Effector memory CD4-positive, alpha-beta T cell (primary cell): Measurements from ENCODE around the gene TSPEAR.

Source experiments
- DNase-seq, 3 donors: peaks; one replicate each; pipeline ENCODE4 v3.0.0-alpha.2; 2020
- H3K27ac ChIP-seq: 2 replicates; pipeline ENCODE4 v1.7.0; 2013; ENCODE audit warnings: mild to moderate bottlenecking, low read length, moderate library complexity; ENCODE audit not compliant: insufficient read depth, poor library complexity, severe bottlenecking
- H3K27me3 ChIP-seq: replicated peaks from 2 replicates; pipeline ENCODE4 v1.7.0; 2013; ENCODE audit warnings: mild to moderate bottlenecking, low read length; ENCODE audit not compliant: insufficient read depth, control insufficient read depth, poor library complexity, severe bottlenecking
- H3K36me3 ChIP-seq: 2 replicates; pipeline ENCODE4 v1.7.0; 2013; ENCODE audit warnings: mild to moderate bottlenecking, low read length, moderate library complexity; ENCODE audit not compliant: control insufficient read depth, insufficient read depth
- H3K4me1 ChIP-seq: 2 replicates; pipeline ENCODE4 v1.7.0; 2013; ENCODE audit warnings: low read length, mild to moderate bottlenecking; ENCODE audit not compliant: control insufficient read depth, insufficient read depth, poor library complexity, severe bottlenecking
- H3K4me3 ChIP-seq: 2 replicates; pipeline ENCODE4 v1.7.0; 2013; ENCODE audit warnings: low read length, low read depth, mild to moderate bottlenecking; ENCODE audit not compliant: insufficient read depth, poor library complexity, severe bottlenecking
- H3K9me3 ChIP-seq: 2 replicates; pipeline ENCODE4 v1.7.0; 2013; ENCODE audit warnings: mild to moderate bottlenecking, low read length, moderate library complexity; ENCODE audit not compliant: control insufficient read depth

TSPEAR gene

GRCh38 chr21:44512496-44513388, 198.6 kb downstream of the TSPEAR start:
- no peaks in the 10 kb centered on the region for H3K36me3 ChIP-seq
- H3K4me3 ChIP-seq, result no peak overlapping the region
- no peaks in the 10 kb centered on the region for H3K9me3 ChIP-seq
- H3K4me1 ChIP-seq, result peaks cover 9% of the 10 kb centered on the region
- H3K27ac ChIP-seq, result no peak overlapping the region
- DNase-seq, result no peak
- no peaks in the 10 kb centered on the region for H3K27me3 ChIP-seq

- DNase-seq, result no peak
- Histone ChIP-seq H3K4me1 (peaks cover 9% of the 10 kb centered on the region), H3K36me3 (no peaks in the 10 kb centered on the region), H3K27me3 (no peaks in the 10 kb centered on the region), H3K4me3 (no peak overlapping the region), H3K27ac (no peak overlapping the region), H3K9me3 (no peaks in the 10 kb centered on the region)
These were observed 199.5 kb downstream of the TSPEAR start for GRCh38 chr21:44511938-44512275.

GRCh38 chr21:44511219-44511937, 200.0 kb downstream of the TSPEAR start:
- H3K4me1 ChIP-seq, result peaks cover 9% of the 10 kb centered on the region
- H3K9me3 ChIP-seq, result no peaks in the 10 kb centered on the region
- no peaks in the 10 kb centered on the region for H3K27me3 ChIP-seq
- no peak for DNase-seq
- no peaks in the 10 kb centered on the region for H3K36me3 ChIP-seq
- no peak overlapping the region for H3K4me3 ChIP-seq
- H3K27ac ChIP-seq, result no peak overlapping the region

- no peaks in the 10 kb centered on the region for H3K36me3 ChIP-seq
- H3K4me1 ChIP-seq, result peaks cover 9% of the 10 kb centered on the region
- H3K9me3 ChIP-seq, result no peaks in the 10 kb centered on the region
- H3K27ac ChIP-seq, result no peak overlapping the region
- DNase-seq, result peak; percentile 62 to 73 (median 69)
- peak overlapping the region; percentile 48 for H3K4me3 ChIP-seq
- no peaks in the 10 kb centered on the region for H3K27me3 ChIP-seq
These were observed 200.7 kb downstream of the TSPEAR start for GRCh38 chr21:44510508-44511218.

- DNase-seq, result no peak
These were observed 201.3 kb downstream of the TSPEAR start for GRCh38 chr21:44510109-44510507.

GRCh38 chr21:44509539-44509938, 201.8 kb downstream of the TSPEAR start:
- Histone ChIP-seq H3K27me3 (no peaks in the 10 kb centered on the region), H3K9me3 (no peaks in the 10 kb centered on the region), H3K4me3 (no peak overlapping the region), H3K36me3 (no peaks in the 10 kb centered on the region), H3K27ac (no peak overlapping the region), H3K4me1 (peaks cover 9% of the 10 kb centered on the region)
- DNase-seq, result no peak

More at GRCh38 chr21:44510109-44510507, 201.3 kb downstream of the TSPEAR start:
- Histone ChIP-seq H3K4me3 (peak overlapping the region; percentile 48), H3K4me1 (peaks cover 9% of the 10 kb centered on the region), H3K27me3 (no peaks in the 10 kb centered on the region), H3K9me3 (no peaks in the 10 kb centered on the region), H3K27ac (no peak overlapping the region), H3K36me3 (no peaks in the 10 kb centered on the region)

GRCh38 chr21:44508711-44509445, 202.5 kb downstream of the TSPEAR start:
- Histone ChIP-seq H3K4me1 (peaks cover 9% of the 10 kb centered on the region), H3K27ac (no peak overlapping the region), H3K36me3 (no peaks in the 10 kb centered on the region), H3K4me3 (no peak overlapping the region), H3K9me3 (no peaks in the 10 kb centered on the region), H3K27me3 (no peaks in the 10 kb centered on the region)
- DNase-seq, result no peak

GRCh38 chr21:44508426-44508710, 203.0 kb downstream of the TSPEAR start:
- Histone ChIP-seq H3K9me3 (no peaks in the 10 kb centered on the region), H3K27me3 (no peaks in the 10 kb centered on the region), H3K27ac (no peak overlapping the region), H3K36me3 (no peaks in the 10 kb centered on the region), H3K4me3 (no peak overlapping the region), H3K4me1 (peaks cover 9% of the 10 kb centered on the region)
- no peak for DNase-seq

GRCh38 chr21:44507673-44508425, 203.5 kb downstream of the TSPEAR start:
- no peak for DNase-seq
- Histone ChIP-seq H3K36me3 (no peaks in the 10 kb centered on the region), H3K4me3 (no peak overlapping the region), H3K27me3 (no peaks in the 10 kb centered on the region), H3K9me3 (no peaks in the 10 kb centered on the region), H3K27ac (no peak overlapping the region), H3K4me1 (peaks cover 9% of the 10 kb centered on the region)
